ENCODE results near the gene AQP7.

The AQP7 gene

GRCh38 chr9:33446240-33446945 is 44.0 kb upstream of the AQP7 start:
- no peak for DNase-seq
- H3K4me3 Mint-ChIP-seq, result peak overlapping the region; percentile 73
- no peaks in the 10 kb centered on the region for H3K9me3 Mint-ChIP-seq
- no peaks in the 10 kb centered on the region for H3K36me3 Mint-ChIP-seq (ENCODE audit: low read depth)
- peaks cover 42% of the 10 kb centered on the region for H3K27me3 Mint-ChIP-seq (ENCODE audit: low read depth, poor library complexity)
- TF ChIP-seq, protein P1, sequence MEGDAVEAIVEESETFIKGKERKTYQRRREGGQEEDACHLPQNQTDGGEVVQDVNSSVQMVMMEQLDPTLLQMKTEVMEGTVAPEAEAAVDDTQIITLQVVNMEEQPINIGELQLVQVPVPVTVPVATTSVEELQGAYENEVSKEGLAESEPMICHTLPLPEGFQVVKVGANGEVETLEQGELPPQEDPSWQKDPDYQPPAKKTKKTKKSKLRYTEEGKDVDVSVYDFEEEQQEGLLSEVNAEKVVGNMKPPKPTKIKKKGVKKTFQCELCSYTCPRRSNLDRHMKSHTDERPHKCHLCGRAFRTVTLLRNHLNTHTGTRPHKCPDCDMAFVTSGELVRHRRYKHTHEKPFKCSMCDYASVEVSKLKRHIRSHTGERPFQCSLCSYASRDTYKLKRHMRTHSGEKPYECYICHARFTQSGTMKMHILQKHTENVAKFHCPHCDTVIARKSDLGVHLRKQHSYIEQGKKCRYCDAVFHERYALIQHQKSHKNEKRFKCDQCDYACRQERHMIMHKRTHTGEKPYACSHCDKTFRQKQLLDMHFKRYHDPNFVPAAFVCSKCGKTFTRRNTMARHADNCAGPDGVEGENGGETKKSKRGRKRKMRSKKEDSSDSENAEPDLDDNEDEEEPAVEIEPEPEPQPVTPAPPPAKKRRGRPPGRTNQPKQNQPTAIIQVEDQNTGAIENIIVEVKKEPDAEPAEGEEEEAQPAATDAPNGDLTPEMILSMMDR (IDR thresholded peaks at IDR 0.05), result no peak
- H3K27ac Mint-ChIP-seq, result no peak overlapping the region
- H3K4me1 Mint-ChIP-seq, result peaks cover 52% of the 10 kb centered on the region

GRCh38 chr9:33445389-33446239 is 43.2 kb upstream of the AQP7 start:
- Mint-ChIP-seq H3K4me1 (peaks cover 52% of the 10 kb centered on the region), H3K27ac (peak overlapping the region; percentile 55), H3K9me3 (no peaks in the 10 kb centered on the region), H3K4me3 (peak overlapping the region; percentile 35), H3K36me3 (ENCODE audit: low read depth) (no peaks in the 10 kb centered on the region), H3K27me3 (ENCODE audit: low read depth, poor library complexity) (peaks cover 41% of the 10 kb centered on the region)
- TF ChIP-seq, protein P1 (IDR thresholded peaks at IDR 0.05), result no peak
- DNase-seq, result no peak

- Mint-ChIP-seq H3K27ac (no peak overlapping the region), H3K4me1 (peaks cover 67% of the 10 kb centered on the region), H3K36me3 (ENCODE audit: low read depth) (no peaks in the 10 kb centered on the region), H3K9me3 (no peaks in the 10 kb centered on the region), H3K4me3 (no peak overlapping the region), H3K27me3 (ENCODE audit: low read depth, poor library complexity) (peaks cover 39% of the 10 kb centered on the region)
- no peak for DNase-seq
- TF ChIP-seq, protein P1 (IDR thresholded peaks at IDR 0.05), result no peak
These were observed 41.2 kb upstream of the AQP7 start for GRCh38 chr9:33443464-33444154.

DNA sequence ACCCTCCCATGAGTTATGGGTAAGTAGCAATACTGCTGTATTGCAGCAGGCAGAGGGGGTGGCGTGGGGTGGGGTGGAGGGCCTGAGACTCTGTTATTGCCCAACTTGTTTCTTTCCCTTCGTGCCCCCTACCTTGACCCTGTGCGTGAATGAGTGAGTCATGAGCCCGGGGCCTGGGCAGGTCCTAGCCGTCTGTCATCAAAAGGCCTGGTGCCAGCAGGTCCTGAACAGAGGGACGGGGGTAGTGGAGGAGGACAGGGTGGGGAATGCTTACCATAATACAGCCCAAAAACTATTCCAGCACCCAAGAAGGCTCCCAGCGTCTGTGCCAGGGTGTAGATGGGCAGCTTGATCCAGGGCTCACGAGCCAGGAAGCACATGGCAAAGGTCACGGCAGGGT is 40.7 kb upstream of the AQP7 start:
- H3K4me3 Mint-ChIP-seq, result no peak overlapping the region

DNA sequence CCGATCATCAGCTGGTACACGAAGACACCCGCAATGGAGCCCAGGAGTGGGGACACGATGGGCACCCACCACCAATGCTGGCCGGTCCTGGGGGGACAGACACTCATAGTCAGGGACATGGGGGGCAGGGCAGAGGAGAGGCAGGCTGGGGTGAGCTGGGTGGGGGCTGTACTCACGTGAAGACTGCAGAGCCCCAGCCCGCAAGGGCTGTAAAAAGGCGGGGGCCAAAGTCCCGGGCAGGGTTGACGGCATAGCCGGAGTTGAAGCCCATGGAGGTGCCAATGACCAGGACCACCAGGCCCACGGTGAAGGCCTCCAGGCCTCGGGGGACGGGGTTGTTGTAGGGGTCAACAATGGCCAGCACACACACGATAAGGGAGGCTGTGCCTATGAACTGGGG is 39.8 kb upstream of the AQP7 start:
- peaks cover 28% of the 10 kb centered on the region for H3K27me3 Mint-ChIP-seq (ENCODE audit: low read depth, poor library complexity)
- TF ChIP-seq, protein P1 (IDR thresholded peaks at IDR 0.05), result no peak
- no peak for DNase-seq
- no peak overlapping the region for H3K4me3 Mint-ChIP-seq
- peaks cover 66% of the 10 kb centered on the region for H3K4me1 Mint-ChIP-seq
- no peaks in the 10 kb centered on the region for H3K36me3 Mint-ChIP-seq (ENCODE audit: low read depth)
- H3K9me3 Mint-ChIP-seq, result no peaks in the 10 kb centered on the region
- no peak overlapping the region for H3K27ac Mint-ChIP-seq

More for the DNA sequence above, 40.7 kb upstream of the AQP7 start:
- TF ChIP-seq, protein P1 (IDR thresholded peaks at IDR 0.05), result no peak
- peaks cover 34% of the 10 kb centered on the region for H3K27me3 Mint-ChIP-seq (ENCODE audit: low read depth, poor library complexity)
- no peaks in the 10 kb centered on the region for H3K36me3 Mint-ChIP-seq (ENCODE audit: low read depth)
- no peak overlapping the region for H3K27ac Mint-ChIP-seq
- DNase-seq, result no peak
- no peaks in the 10 kb centered on the region for H3K9me3 Mint-ChIP-seq
- H3K4me1 Mint-ChIP-seq, result peaks cover 64% of the 10 kb centered on the region
